ENCODE results near the gene KRTAP5-6.
A peak's percentile ranks its signal among the peaks of the same experiment; 100 is the strongest.
"Not testable (repeated sequence)": the region's sequence is repeated elsewhere in the genome, so short reads cannot be mapped to it uniquely, and the experiment has no call there.

Gene KRTAP5-6

DNA sequence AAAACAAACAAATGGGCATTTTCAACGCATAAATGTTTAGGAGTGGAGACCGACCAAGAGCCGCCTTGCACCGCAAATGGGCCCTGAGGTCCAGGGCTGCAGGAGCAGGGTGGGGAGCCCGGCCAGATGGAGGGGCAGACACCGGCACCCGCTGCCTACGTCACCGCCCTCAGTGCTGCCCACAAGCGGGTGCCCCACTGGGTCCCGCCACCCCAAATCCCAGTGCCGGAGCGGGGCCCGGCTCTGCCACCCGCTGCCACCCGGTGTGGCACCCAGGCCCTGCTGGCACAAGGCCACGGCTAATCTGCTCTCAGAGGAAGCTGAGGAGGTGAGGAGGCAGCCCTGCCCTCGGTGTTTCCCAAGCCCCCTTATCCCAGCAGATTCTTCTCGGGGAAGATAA is 13.8 kb upstream of the KRTAP5-6 start:
- POLR2A ChIA-PET = not testable (repeated sequence)
- CTCF ChIA-PET = interaction anchor here (0.6 to 3.6 kb wide), 6 partner anchors 10 to 473 kb away, joined by 3 to 35 read pairs (median 4); no protein-coding TSS in a partner anchor

GRCh38 chr11:1683904-1684572 is 13.0 kb upstream of the KRTAP5-6 start:
- H3K27ac ChIP-seq (ENCODE audit: extremely low read depth, low read depth, low read length); H3K4me3 ChIP-seq (ENCODE audit: low read depth, low read length); CTCF ChIA-PET; H3K9me3 ChIP-seq (ENCODE audit: control insufficient read depth, insufficient read depth, low read depth, low read length); H3K36me3 ChIP-seq (ENCODE audit: control insufficient read depth in 2 of 2, insufficient read depth in 1 of 2, low read length in 2 of 2); H3K4me1 ChIP-seq (ENCODE audit: control insufficient read depth, insufficient read depth, low read length); POLR2A ChIA-PET: not testable (repeated sequence)

More for the DNA sequence above, 13.8 kb upstream of the KRTAP5-6 start:
- not testable (repeated sequence) for H3K9me3 ChIP-seq (ENCODE audit: control insufficient read depth, insufficient read depth, low read depth, low read length); H3K27ac ChIP-seq (ENCODE audit: extremely low read depth, low read depth, low read length); H3K4me3 ChIP-seq (ENCODE audit: low read depth, low read length); H3K36me3 ChIP-seq (ENCODE audit: control insufficient read depth in 2 of 2, insufficient read depth in 1 of 2, low read length in 2 of 2); H3K4me1 ChIP-seq (ENCODE audit: control insufficient read depth, insufficient read depth, low read length)
- TF ChIP-seq HIC1 (tag by site-specific recombination; IDR thresholded peaks at IDR 0.05) = 0 out of 2 replicates have a peak, but pooled peaks have one; percentile 33

DNA sequence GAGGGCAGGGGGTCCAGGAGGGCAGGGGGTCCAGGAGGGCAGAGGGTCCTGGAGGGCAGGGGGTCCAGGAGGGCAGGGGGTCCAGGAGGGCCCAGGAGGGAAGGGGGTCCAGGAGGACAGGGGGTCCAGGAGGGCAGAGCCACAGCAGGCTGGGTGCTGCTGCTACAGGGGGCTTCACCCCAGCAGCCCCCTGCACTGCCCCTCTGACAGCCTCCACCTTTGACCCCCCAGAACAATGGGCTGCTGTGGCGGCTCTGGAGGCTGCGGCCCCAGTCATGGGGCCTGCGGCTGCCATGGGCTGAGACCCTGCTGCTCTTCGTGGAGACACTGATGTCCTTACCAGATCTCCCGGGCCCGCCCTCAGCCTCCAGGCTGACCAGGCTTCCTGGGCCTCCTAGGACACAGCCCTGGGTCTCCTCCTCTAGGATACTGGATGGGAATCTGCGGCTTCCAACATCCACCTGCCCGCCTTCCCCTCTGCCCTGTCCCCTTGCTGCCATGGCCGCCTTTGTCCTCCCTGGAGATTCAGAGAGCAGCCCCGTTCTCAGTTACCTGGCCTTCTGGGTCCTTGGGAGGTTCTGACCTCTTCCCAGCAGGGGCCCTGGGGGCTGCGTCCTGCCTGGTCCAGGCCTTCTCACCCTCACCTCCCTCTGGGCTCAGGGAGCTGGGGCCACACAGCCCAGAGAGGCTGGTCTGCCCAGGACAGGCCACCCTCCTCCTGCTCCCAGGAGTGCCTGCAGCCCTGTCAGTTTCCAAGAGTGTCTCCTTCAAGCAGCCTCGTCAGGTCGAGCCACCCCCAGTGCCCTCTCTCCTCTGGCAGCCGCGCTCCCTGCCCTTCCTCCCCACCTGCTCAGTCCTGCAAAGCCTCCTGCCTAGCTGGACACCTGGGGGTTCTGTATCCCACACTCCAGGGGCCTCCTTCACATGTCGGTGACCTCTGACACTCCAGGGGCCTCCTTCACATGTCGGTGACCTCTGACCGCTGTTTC is 11.8 kb upstream of the KRTAP5-6 start:
- H3K36me3 ChIP-seq (ENCODE audit: control insufficient read depth in 2 of 2, insufficient read depth in 1 of 2, low read length in 2 of 2); H3K9me3 ChIP-seq (ENCODE audit: control insufficient read depth, insufficient read depth, low read depth, low read length); CTCF ChIA-PET; H3K27ac ChIP-seq (ENCODE audit: extremely low read depth, low read depth, low read length); H3K4me3 ChIP-seq (ENCODE audit: low read depth, low read length); H3K4me1 ChIP-seq (ENCODE audit: control insufficient read depth, insufficient read depth, low read length); POLR2A ChIA-PET: not testable (repeated sequence)

DNA sequence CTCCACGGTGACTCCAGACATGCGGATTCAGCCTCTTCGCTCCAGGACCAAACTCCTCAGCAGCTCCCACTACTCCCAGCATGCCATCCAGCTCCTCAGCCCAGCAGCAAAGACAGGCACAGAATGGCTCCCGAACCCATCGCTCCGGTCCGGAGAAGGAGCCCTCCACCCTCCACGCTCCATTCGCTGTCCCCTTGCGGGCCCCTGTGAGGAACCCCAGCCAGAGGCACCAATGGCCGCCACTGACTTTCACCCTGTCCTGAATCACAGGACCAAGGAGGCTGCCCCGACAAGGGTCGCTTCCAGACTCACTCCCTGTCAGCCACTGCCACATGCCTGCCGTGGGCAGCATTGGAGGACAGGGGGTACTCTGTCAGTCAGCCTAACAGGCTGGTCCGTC is 10.8 kb upstream of the KRTAP5-6 start:
- H3K36me3 ChIP-seq (ENCODE audit: control insufficient read depth in 2 of 2, insufficient read depth in 1 of 2, low read length in 2 of 2); POLR2A ChIA-PET; H3K27ac ChIP-seq (ENCODE audit: extremely low read depth, low read depth, low read length); H3K9me3 ChIP-seq (ENCODE audit: control insufficient read depth, insufficient read depth, low read depth, low read length); H3K4me1 ChIP-seq (ENCODE audit: control insufficient read depth, insufficient read depth, low read length); CTCF ChIA-PET; H3K4me3 ChIP-seq (ENCODE audit: low read depth, low read length): not testable (repeated sequence)

DNA sequence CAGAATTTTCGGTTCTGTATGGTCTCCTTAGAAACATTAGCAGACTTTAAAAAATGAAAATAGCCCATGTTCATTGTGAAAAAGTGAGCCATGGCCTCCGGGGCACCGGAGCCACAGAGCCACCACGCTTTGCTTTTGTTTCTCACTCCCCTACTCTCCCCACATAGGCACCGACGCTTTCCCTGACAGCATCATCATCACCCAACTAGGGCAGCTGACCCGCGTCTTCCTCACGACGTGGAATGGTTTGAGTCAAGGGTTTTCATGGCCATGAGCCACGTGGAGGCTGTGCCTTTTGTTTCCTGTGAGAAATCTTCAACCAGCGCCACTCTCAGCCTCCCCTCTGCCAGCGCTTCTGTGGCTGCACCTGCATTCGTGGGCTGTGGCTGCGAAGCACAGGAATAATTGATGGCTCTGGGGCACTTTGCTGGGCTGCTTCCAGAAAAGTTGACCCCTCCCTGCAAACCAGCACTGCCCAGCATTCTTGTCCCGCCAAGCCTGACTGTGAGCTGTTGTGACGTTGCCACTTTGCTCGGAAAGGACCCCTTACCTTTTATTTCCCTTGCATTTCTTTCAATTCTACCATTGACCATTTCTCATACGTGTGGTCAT is 8.6 kb upstream of the KRTAP5-6 start:
- H3K4me3 ChIP-seq (ENCODE audit: low read depth, low read length); H3K9me3 ChIP-seq (ENCODE audit: control insufficient read depth, insufficient read depth, low read depth, low read length); CTCF ChIA-PET; H3K27ac ChIP-seq (ENCODE audit: extremely low read depth, low read depth, low read length); H3K36me3 ChIP-seq (ENCODE audit: control insufficient read depth in 2 of 2, insufficient read depth in 1 of 2, low read length in 2 of 2); H3K4me1 ChIP-seq (ENCODE audit: control insufficient read depth, insufficient read depth, low read length); POLR2A ChIA-PET: not testable (repeated sequence)

DNA sequence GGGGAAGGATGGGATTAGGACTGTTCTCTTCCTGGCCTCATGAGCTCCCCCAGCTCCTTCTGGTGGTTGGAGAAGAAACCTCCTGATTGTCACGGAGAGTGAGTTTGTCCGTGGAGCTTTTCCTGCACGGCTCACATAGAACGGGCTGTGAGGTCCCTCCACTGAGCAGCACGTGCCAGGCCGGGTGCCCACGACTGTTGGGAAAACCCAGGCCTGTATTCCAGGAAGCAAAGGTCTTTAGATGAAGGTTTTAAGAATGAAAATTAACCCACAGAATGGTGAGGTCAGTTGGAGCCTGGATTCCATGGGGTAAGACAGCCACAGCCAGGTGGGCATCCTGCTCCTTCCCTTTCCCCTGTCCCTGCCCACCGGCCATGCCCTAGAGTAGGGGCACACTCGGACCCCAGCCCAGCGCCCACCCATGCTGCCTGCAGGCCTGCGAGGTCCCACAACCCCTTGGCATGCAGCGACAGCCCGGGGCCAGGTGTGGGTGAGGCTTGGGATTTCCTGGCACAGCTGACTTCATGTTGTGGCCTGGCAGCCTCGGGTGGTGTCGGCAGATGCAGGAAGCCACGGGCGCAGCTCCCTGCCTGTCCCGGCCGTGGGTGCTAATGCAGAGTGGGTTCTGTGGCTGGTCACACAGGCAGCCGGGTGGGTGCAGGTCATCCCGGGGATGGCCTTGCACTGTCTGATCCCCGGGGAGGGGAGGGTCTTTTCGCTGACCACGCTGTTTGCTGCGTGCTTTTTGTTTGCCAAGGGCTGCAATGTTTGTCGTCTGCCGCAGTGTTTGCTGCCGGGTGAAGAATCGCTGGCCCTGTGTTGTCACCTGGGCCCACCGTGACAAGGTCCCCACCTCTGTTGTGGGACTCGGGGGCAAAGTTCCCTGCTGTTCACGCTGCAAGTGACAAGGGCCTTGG is 7.5 kb upstream of the KRTAP5-6 start:
- H3K27ac ChIP-seq (ENCODE audit: extremely low read depth, low read depth, low read length); CTCF ChIA-PET; H3K36me3 ChIP-seq (ENCODE audit: control insufficient read depth in 2 of 2, insufficient read depth in 1 of 2, low read length in 2 of 2); H3K9me3 ChIP-seq (ENCODE audit: control insufficient read depth, insufficient read depth, low read depth, low read length); POLR2A ChIA-PET; H3K4me1 ChIP-seq (ENCODE audit: control insufficient read depth, insufficient read depth, low read length); H3K4me3 ChIP-seq (ENCODE audit: low read depth, low read length): not testable (repeated sequence)
